H4 (cell line): ENCODE data around the gene TSPYL1. TPM values are rescaled to one million over a fixed set of nuclear protein-coding genes. Genes with fewer than 3 reads are reported as not detected.
"Not testable (repeated sequence)": the region's sequence is repeated elsewhere in the genome, so short reads cannot be mapped to it uniquely, and the experiment has no call there.

Experiments
- DNase-seq: peaks from one replicate; pipeline ENCODE4 v3.0.0-alpha.2; 2015; ENCODE audit warnings: low spot score
- total RNA-seq: library from RNA; depleted of rRNA; stranded (reverse); fragments of >200 nt; shearing (Covaris generic); gene quantifications from 2 replicates; pipeline ENCODE4 v1.2.3, GENCODE V29; 2014; rRNA removed

TSPYL1 gene
- total RNA-seq: 38.4 and 39.9 TPM in 2 replicates

DNA sequence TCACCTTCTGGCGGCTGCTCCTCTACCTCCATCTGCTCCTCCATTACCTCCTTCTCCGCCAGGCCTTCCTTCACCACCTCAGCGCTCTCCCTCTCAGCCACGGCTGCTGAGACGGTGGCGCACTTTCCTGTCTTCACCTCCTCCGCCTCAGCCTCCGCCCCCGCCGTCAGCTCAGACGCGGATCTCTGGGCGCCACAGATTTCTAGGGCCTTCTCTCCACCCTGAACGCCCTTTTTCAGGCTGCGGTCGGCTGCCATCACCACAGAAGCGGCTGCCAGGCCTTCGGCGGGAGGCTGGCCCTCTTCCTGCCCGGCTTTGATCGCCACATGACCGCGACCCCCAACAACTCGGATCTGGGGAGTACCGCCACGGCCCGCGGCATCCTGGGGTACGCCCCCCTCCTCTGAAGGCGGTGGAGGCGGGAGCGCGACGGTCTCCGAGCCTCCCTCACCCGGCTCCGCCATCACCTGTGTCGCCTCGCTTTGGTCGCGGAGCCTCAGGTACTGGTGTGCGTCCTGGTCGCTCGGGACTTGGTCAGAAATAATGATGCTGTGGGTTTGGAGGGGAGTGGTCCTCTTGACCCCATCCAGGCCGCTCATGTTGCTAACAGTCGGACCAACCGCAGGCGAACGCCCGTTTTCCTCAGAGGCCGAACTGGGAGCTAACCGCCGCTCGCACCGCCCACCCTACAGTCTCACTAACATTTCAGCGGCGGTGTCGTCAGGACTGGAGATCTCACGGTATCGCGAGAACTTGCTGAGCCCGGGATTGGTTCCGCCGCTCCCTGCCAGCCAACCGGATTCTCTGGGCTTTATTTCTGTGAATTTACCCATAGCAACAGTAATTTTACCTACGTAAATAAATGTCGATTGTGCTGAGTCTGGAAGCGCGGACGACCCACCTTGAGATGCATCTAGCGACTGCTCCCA is at the start of gene TSPYL1:
Gene TSPYL1, minus strand, starts transcription at position 699 of the 929 bp plus-strand sequence. Its CDS starts 100 bp downstream, at position 599.
- DNase-seq: peak; percentile 89

DNA sequence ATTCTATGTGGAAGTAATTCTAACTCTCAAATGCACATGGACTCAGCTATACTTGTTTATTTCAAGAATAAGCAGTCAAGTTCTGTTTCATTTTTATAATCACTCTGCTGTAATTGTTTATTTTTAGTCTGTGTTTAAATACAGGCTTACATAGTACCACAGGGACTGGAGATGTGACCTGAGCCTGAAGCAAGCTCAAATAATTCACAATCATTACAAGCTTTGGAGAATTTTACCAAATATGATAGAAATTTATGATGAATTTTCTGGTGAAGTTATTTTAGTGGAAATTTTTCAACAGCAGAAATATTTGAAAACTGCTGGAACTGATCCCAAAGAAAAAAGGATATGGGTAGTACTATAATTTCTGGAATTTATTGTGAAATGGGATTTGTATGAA is 49.4 kb upstream of the TSPYL1 start:
- no peak for DNase-seq

DNA sequence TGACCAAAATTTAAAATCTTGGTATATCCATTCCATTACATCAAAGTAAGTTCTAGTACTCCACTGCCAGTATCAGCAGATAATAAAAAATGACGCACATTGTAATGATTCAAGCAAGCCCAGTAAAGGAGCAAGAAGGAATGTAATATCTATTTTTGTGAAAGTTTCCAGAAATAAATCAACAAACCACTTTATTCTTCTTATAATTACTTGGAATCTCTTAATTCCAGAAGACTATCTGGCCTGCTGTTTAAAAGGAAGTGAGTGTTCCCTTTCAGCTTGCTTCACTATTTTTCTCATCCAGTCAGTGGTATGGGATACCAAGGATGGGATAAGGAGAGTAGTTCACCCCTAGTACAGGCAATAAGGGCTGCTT is 48.8 kb upstream of the TSPYL1 start:
- DNase-seq: no peak

DNA sequence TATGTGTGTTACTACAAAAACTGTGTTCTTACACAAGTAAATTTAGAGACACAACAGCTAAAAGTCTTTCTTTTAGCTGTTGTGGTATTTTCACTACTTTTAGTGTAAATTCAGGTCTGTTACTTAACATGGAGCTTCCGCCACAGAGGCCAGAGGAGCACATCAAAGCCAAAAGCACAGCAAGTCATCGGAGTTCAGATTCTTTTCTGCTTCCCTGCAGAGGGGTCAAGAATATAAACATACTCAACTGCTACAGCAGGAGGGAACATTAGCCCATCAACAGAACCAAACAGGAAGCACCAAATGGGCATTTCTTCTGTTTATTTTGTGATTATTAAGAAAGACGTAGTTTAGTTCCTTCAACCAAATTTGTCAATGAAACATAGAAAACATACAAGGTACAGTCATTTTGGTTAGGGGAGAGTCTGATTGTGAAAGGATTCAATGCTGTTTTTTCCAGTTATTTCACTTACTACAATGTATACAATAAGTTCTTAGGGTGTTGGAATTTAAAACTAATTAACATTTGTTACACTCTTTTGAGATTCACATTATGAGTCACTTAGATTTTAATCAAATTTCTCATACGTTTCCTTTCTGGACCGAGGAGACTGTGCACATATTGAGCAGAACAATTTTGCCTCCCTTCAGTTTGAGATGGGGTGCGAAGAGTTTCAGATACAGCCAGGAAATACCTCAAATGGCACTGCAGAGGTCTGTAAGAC is 48.2 kb upstream of the TSPYL1 start:
- DNase-seq: peak; percentile 10

DNA sequence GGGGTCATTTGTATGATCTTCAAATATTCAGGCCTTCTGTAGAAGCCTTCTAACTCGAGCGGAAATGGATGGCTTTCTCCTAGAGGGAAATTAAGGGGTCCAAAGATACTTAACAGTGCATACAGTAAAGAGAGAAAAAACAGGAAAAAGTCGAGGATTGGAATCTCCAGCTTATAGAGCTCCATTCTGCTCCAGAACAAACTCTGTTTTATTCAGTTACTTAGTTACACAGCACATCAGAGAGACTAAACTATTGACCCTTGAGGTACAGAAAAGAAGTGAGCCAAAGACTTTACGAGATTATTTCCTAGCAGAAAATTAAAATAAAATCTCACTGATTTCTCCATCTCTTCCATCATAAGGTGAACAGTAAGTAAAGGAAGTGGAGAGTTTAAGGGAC is 47.3 kb upstream of the TSPYL1 start:
- no peak for DNase-seq

DNA sequence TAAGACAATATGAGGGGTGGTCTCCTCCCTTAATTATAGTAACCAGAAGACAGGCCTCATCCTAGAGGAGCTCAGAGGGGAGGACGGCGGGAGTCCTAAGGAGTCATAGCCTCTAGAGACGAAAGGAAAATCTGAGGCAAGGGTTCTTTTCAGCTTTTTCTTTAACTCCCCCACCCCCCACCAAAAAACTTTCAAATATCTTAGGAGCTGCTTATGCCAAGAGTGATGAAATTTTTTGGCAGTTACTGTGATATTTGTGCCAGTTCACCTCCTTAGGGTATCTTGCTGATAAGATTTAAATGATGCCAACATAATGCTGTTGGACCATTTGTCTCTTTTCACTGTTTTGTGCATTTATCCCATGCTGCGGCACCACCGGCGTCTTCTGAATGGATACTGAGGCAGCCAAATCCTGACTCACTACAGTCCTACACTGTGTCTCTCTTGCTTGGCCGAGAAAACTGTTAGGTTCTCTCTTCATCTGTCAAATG is 46.5 kb upstream of the TSPYL1 start:
- no peak for DNase-seq

DNA sequence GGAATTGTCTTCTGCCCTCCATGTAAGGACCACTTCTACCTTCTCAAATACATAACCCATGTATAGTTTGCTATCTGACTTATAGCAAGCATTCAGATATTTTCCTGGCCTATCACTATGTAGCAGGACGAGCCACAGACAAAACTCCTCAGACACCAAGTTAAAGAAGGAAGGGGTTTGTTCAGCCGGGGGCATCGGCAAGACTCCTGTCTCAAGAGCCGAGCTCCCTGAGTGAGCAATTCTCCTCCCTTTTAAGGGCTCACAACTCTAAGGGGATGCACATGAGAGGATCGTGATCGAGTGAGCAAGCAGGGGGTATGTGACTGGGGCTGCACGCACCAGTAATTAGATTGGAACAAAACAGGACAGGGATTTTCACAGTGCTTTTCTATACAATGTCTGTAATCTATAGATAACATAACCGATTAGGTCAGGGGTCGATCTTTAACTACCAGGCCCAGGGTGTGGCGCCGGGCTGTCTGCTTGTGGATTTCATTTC is 46.0 kb upstream of the TSPYL1 start:
- DNase-seq: not testable (repeated sequence)

DNA sequence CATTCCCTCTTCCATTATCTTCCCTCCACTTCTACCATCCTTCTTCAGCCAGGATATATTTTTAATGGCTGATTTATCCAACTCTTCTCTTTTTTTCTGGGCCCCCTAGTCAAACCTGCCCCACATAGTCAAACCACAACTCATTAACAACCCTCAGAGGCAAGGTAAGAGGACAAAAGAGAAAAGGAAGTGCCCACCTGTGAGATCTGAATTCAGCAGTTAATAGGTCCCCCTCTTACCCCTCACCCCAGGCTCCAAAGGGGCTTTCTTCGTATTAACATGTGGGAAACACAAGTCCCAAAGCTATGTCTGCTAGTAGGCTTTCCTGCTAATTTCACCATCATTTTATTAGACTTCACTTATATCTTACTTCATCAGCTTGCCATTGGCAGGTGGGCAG is 44.1 kb upstream of the TSPYL1 start:
- no peak for DNase-seq

DNA sequence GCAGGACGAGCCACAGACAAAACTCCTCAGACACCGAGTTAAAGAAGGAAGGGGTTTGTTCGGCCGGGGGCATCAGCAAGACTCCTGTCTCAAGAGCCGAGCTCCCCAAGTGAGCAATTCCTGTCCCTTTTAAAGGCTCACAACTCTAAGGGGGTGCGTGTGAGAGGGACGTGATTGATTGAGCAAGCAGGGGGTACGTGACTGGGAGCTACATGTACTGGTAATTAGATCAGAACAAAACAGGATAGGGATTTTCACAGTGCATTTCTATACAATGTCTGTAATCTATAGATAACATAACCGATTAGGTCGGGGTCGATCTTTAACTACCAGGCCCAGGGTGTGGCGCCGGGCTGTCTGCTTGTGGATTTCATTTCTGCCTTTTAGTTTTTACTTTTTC is 42.2 kb upstream of the TSPYL1 start:
- not testable (repeated sequence) for DNase-seq

DNA sequence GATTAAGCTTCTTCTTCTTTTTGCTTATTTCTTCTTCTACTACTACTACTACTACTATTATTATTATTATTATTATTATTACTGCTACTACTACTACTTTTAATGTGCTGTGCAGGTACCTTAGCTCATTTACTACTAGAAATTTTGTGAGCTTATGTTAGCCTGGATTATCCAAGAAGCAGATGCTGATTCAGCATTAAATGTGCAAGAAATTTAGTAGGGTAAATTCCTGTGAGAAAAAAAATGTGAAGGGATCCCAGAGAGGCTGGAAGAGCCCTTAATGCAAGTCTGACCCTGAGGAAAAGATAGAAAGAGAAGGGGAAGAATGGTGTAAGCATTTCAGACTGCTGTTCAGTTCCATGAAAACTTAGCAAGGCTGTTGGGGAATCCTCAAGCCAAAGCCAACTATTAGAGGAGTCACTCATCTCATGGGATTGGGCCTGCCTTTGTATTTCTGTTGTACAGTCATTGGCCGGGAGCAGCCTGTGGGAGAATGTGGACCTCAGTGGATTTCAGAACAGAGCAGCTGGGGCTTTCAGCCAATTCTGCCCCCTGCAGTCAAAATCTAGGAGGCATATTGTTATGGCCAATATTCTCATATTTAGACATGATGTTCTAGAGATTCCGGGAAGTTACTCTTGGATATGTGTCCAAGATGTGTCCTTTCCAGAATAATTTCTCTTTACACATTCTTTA is 37.2 kb upstream of the TSPYL1 start:
- DNase-seq: no peak

DNA sequence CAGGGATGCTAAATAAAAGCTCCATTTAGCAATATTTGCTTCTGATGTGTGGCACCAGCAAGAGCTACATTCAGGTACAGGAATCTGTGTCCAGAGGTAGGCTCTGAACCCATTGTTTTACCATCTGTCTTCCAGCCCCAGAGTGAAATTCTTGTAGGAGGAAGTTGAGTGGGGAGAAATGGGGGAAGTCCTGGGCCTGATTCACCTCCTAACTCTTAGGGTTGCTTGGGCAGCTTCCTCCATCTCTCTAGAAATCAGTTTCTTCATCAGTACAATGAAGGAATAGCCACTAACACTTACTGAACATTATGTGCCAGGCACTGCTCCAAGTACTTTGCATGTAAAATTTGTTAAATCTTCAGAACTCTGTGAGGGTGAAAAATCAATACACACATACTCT is 35.1 kb upstream of the TSPYL1 start:
- DNase-seq: no peak

DNA sequence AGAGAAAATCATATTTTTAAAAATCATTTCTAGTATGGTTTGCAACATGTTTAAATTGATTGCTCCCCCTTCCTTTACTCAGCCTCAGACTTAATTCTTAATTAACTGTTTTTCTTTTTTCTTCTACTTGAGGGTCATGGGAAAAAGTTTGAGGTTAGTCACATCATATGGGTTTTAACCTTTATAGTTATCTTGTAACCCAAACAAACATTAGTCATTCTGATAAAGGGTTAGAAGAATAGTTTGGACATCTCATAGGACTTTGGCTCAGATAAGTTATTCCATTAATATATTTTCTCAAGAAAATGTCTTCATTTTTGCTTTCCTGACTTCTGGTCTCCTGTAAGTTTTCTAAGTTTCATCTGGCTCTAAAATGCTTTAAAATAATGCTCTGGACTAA is 34.5 kb upstream of the TSPYL1 start:
- DNase-seq: no peak

DNA sequence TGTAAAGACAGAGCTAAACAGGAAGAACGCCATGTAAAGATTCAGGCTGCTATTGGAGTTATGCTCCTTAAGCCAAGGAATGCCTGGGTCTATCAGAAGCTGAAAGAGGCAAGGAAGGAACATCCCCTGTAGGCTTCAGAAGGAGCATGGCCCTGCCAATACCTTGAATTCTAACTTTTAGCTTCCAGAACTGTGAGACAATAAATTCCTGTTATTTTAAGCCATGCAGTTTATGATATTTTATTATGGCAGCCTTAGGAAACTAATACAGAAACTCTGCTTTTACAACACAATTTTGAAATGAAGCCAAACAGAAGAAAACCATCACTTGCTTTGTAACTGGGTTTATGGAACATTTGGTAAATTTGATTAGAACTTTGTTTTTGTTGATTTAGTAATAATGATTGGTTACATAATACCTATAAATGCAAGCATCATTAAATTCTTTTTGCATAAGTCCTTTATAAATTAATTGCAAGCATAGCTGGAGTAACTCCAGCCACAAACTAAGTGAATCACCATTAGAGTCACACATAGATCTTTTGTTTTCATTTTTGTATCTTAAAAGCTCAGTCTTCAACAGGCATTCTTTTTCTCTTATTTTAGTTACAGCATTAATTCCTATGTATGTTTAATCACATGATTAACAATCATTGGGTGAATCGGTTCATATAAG is 33.5 kb upstream of the TSPYL1 start:
- no peak for DNase-seq

DNA sequence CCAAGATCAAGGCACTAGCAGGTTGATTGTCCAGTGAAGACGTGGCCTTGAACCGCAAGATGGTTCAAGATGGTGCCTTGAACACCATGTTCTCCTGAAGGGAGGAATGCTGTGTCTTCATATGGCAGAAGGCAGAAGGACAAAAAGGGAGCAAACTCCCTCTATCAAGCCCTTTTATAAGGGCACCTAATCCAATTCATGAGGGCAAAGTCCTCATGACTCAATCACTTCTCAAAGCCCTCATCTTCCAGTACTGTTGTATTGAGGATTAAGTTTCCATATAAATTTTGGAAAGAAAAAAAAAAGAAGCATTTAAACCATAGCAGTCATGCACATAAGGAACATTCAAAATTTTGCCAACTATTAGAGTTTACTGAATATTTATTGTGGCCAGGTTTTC is 29.9 kb upstream of the TSPYL1 start:
- DNase-seq: no peak

DNA sequence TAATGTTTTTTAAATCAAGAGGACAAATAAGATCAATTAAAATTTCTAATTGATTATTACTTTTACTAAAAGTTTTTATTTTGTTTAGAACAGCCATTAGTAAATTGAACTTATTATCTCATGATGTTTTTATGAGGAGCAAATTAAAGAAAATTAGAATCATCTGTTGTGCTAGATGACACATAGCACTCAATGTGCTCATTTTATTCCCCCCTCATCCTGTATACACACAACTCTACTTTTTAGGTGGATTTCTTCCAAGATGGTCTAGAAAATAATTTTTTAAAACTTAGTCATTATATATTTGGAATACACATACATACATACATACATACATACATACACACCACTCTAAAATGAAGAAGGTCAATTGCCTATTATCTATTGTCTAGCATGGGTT is 29.3 kb upstream of the TSPYL1 start:
- no peak for DNase-seq

DNA sequence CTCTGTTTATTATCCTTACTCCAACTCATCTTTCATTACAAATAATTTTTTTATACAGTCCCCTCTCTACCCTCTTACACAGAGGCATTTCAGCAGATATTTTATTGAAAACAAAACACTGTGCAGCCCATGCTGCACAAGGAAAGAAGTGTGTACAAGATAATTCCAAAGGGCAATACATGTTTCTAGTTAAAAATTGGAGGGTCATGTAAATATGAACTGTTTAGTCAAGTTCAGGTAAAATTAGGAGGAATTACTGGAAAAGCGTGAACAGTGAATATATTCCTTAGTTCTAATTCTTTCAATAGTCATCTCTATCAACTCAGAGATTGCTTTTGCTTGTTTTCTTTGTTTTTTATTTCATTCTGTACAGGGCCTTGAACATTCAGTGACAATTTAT is 27.9 kb upstream of the TSPYL1 start:
- no peak for DNase-seq

DNA sequence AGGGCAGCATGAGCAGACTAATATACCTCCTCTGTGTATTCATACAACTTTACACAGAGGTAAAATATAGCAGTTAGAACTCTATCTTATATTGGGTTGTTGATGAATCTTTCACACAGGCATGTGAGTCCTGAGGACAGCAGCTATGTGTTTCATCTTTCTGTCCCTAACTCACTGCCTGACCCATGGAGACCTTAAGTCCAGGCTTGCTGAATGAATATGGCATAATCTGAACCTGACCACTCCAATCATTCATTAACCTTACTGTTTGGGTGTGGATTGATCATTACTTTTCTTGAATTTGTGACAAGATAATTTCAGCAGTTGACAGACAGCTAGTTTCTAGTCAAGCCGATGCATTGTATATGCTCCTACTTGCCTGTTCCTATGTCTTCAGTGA is 27.3 kb upstream of the TSPYL1 start:
- DNase-seq: no peak

DNA sequence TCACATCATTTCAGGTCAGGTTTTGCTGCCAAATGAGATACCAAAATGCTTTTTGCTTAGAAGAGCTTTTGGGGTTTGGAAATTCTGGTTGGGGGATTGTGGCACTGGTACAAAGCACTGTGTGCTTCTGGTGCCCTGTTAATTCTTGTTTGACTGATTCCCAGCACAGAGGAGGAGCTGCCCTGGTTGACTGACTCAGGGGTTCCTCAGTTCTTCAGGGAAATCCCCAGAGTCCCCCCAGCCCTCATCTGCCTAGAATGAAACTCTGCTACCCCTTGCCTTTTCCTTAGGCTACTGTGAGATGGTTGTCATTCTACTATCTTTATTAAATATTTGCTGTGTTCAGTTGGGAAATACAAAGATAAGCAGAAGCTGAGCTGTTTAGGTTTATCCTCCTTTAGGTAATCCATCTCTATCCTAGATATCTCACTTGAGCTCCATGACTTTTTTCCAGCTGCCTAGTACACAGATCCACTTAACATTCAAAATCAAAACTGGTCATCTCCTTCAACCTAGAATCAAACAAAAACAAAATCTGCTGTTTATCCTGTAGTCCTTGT is 24.9 kb upstream of the TSPYL1 start:
- DNase-seq: no peak

DNA sequence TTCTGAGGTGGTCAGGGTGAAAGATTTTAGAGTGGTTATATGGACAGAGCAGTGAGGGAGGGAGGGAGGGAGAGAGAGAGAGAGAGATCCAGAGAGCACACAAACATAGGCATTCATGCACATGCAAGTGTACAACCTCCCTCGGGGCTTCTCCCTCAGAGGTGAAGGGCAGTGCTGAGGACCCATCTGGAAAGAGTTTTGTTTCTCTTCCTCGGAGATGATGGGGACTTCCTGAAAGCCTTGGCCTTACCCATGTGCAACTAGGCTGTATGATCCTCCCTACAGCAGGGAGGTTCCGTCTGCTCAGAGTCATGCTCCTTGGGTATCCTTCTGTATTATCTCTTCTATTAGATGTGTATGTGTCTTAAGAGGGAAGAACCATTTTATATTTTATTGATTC is 21.4 kb upstream of the TSPYL1 start:
- no peak for DNase-seq

DNA sequence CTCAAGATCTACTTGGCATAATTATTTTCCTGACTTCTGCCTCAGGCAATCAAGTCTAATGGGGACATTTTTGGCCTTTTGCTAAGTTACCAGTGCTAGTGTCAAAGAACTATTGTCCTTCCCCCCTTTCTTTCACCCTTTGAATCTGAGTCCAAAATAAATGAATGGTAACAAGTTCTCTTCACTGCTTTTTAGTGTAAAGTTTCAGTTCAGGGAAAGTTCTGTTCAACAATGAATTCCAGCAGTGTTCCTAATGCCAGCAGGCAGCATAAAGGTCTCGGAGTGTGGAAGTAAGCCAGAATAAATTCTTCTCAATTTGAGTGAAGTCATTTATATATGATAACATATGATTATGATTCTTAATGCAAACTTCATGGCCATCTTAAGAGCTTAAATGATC is 20.8 kb upstream of the TSPYL1 start:
- DNase-seq: no peak

DNA sequence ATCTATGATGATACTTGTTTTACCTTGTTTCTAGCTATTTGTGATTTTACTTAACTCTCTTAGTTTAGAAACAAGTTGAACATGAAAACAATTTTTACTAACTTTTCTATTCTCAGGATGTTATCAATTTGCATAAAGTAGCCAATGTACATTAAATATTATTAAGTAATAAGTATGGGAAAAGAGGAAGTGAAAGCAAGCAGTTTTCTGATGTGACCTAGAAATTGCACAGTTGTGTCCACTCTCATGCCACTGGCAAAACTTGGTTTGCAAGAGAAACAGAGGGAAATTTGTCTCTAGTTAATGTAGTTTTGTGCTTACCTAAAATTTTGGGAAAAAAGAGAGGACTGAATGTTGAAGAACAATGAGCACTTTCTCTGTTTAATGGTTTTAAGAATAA is 19.2 kb upstream of the TSPYL1 start:
- DNase-seq: no peak
